GM12878 (cell line): ENCODE results near the gene PIP4K2A. TPM values are rescaled to one million over a fixed set of nuclear protein-coding genes. Genes with fewer than 3 reads are reported as not detected.

ENCODE experiments used
- ATF7 ChIP-seq: fragments of 450-650 bp; IDR thresholded peaks from 2 replicates; pipeline ENCODE4 v1.6.1; 2016; ENCODE audit warnings: low read depth, mild to moderate bottlenecking
- CHD4 ChIP-seq: fragments of 200-600 bp; sonication (generic); IDR thresholded peaks from 2 replicates; pipeline ENCODE4 v1.6.1; 2016; ENCODE audit warnings: mild to moderate bottlenecking
- E2F4 ChIP-seq: IDR thresholded peaks from 2 replicates; pipeline ENCODE4 v1.6.1; 2012; ENCODE audit warnings: low read depth, low read length, improper control_type of control experiment
- EZH2 ChIP-seq: IDR thresholded peaks from 2 replicates; pipeline ENCODE4 v1.6.1; 2012; ENCODE audit warnings: low read depth, mild to moderate bottlenecking, control low read depth, inconsistent platforms, low read length, borderline replicate concordance; ENCODE audit not compliant: control insufficient read depth
- IKZF1 ChIP-seq: fragments of 450-650 bp; conservative IDR thresholded peaks from 2 replicates; pipeline ENCODE4 v1.6.1; 2017; ENCODE audit warnings: antibody characterized with exemption, mild to moderate bottlenecking
- NBN ChIP-seq: fragments of 450-650 bp; IDR thresholded peaks from 2 replicates; pipeline ENCODE4 v1.6.1; 2016
- NFIC ChIP-seq: IDR thresholded peaks from 2 replicates; pipeline ENCODE4 v1.6.1; 2012; ENCODE audit warnings: low read depth, mild to moderate bottlenecking, inconsistent platforms, low read length, moderate library complexity
- NR2C2 ChIP-seq: IDR thresholded peaks from 2 replicates; pipeline ENCODE4 v1.6.1; 2011; ENCODE audit warnings: borderline replicate concordance, low read depth; ENCODE audit not compliant: control insufficient read depth, insufficient read length
- NRF1 ChIP-seq: conservative IDR thresholded peaks from 2 replicates; pipeline ENCODE4 v1.6.1; 2011; ENCODE audit warnings: mild to moderate bottlenecking, low read depth, low read length, improper control_type of control experiment
- PAX5 ChIP-seq: IDR thresholded peaks from 2 replicates; pipeline ENCODE4 v1.6.1; 2011; ENCODE audit warnings: low read depth, low read length, borderline replicate concordance
- PAX8 ChIP-seq: fragments of 450-650 bp; IDR thresholded peaks from 2 replicates; pipeline ENCODE4 v1.6.1; 2017; ENCODE audit warnings: mild to moderate bottlenecking, moderate library complexity
- POU2F2 ChIP-seq: IDR thresholded peaks from 3 replicates; pipeline ENCODE4 v1.6.1; 2011; ENCODE audit warnings: low read depth, mild to moderate bottlenecking, low read length, borderline replicate concordance
- RFX5 ChIP-seq: IDR thresholded peaks from 2 replicates; pipeline ENCODE4 v1.6.1; 2011; ENCODE audit warnings: low read depth, low read length, improper control_type of control experiment
- SMAD1 ChIP-seq: fragments of 450-650 bp; IDR thresholded peaks from 2 replicates; pipeline ENCODE4 v1.6.1; 2018; ENCODE audit warnings: mild to moderate bottlenecking, low read depth; ENCODE audit not compliant: partially characterized antibody
- SMARCA5 ChIP-seq: fragments of 450-650 bp; IDR thresholded peaks from 2 replicates; pipeline ENCODE4 v1.6.1; 2017; ENCODE audit warnings: mild to moderate bottlenecking
- TARDBP ChIP-seq: IDR thresholded peaks from 2 replicates; pipeline ENCODE4 v1.6.1; 2016; ENCODE audit warnings: borderline replicate concordance
- YY1 ChIP-seq: IDR thresholded peaks from 2 replicates; pipeline ENCODE4 v1.6.1; 2011; ENCODE audit warnings: low read depth, mild to moderate bottlenecking, low read length
- ZBED1 ChIP-seq: IDR thresholded peaks from 2 replicates; pipeline ENCODE4 v1.6.1; 2016; ENCODE audit warnings: borderline replicate concordance
- ZNF207 ChIP-seq: fragments of 450-650 bp; IDR thresholded peaks from 2 replicates; pipeline ENCODE4 v1.6.1; 2014; ENCODE audit warnings: antibody characterized with exemption, mild to moderate bottlenecking, borderline replicate concordance
- ZNF592 ChIP-seq: fragments of 450-650 bp; IDR thresholded peaks from 2 replicates; pipeline ENCODE4 v1.6.1; 2017; ENCODE audit warnings: mild to moderate bottlenecking, moderate library complexity
- ZNF622 ChIP-seq: fragments of 450-650 bp; IDR thresholded peaks from 2 replicates; pipeline ENCODE4 v1.6.1; 2017; ENCODE audit warnings: mild to moderate bottlenecking, inconsistent platforms
- ZSCAN29 ChIP-seq: fragments of 450-650 bp; IDR thresholded peaks from 2 replicates; pipeline ENCODE4 v1.6.1; 2017; ENCODE audit warnings: mild to moderate bottlenecking, moderate library complexity
- ZZZ3 ChIP-seq: IDR thresholded peaks from 2 replicates; pipeline ENCODE4 v1.6.1; 2011; ENCODE audit warnings: low read depth; ENCODE audit not compliant: control insufficient read depth, insufficient read length
- polyA plus RNA-seq, 11 experiments: library from polyadenylated mRNA; depleted of rRNA in 4 of 11; unstranded in 6 of 11; stranded (reverse) in 5 of 11; fragments of >200 nt; fragmentation: Nextera tagmentation in 4 of 11; fragmentation: Illumina TruSeq in 1 of 11; extraction: Ambion mirVana in 4 of 11; extraction: Trizol in 1 of 11; gene quantifications; 1 replicate in 1 of 11; 2 replicates in 10 of 11; pipeline versions ENCODE4 v1.2.1 to v1.2.3, GENCODE V29; 2011 to 2016; ENCODE audit warnings: inconsistent platforms in 2 of 11, missing spikeins in 2 of 11, low read depth in 1 of 11
- total RNA-seq, 4 experiments: library from RNA; depleted of rRNA in 3 of 4; stranded (reverse); fragments of >200 nt in 3 of 4; fragmentation: Illumina TruSeq in 1 of 4; extraction: Trizol in 1 of 4; gene quantifications; 2 replicates each; pipeline versions ENCODE4 v1.2.1 to v1.2.3, GENCODE V29; 2013 to 2021
- TF ChIP-seq, protein P1 (sequence below): fragments of 450-650 bp; IDR thresholded peaks from 2 replicates; pipeline ENCODE4 v1.6.1; 2017; ENCODE audit warnings: mild to moderate bottlenecking, moderate library complexity

The PIP4K2A gene
- total and polyA plus RNA-seq, 10 of the 15 experiments (the other 5 are each of a cell fraction or from before 2014, with no cell fraction given) = 54.3 to 139 (median 84.4) TPM

- TF ChIP-seq, protein P1, sequence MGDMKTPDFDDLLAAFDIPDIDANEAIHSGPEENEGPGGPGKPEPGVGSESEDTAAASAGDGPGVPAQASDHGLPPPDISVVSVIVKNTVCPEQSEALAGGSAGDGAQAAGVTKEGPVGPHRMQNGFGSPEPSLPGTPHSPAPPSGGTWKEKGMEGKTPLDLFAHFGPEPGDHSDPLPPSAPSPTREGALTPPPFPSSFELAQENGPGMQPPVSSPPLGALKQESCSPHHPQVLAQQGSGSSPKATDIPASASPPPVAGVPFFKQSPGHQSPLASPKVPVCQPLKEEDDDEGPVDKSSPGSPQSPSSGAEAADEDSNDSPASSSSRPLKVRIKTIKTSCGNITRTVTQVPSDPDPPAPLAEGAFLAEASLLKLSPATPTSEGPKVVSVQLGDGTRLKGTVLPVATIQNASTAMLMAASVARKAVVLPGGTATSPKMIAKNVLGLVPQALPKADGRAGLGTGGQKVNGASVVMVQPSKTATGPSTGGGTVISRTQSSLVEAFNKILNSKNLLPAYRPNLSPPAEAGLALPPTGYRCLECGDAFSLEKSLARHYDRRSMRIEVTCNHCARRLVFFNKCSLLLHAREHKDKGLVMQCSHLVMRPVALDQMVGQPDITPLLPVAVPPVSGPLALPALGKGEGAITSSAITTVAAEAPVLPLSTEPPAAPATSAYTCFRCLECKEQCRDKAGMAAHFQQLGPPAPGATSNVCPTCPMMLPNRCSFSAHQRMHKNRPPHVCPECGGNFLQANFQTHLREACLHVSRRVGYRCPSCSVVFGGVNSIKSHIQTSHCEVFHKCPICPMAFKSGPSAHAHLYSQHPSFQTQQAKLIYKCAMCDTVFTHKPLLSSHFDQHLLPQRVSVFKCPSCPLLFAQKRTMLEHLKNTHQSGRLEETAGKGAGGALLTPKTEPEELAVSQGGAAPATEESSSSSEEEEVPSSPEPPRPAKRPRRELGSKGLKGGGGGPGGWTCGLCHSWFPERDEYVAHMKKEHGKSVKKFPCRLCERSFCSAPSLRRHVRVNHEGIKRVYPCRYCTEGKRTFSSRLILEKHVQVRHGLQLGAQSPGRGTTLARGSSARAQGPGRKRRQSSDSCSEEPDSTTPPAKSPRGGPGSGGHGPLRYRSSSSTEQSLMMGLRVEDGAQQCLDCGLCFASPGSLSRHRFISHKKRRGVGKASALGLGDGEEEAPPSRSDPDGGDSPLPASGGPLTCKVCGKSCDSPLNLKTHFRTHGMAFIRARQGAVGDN = peak; percentile 83
- TF ChIP-seq ZNF622 = no peak
- TF ChIP-seq SMAD1 = no peak
- TF ChIP-seq EZH2 = no peak
- no peak for TF ChIP-seq ZSCAN29
- TF ChIP-seq NBN = peak; percentile 97
- no peak for TF ChIP-seq ZNF207
- TF ChIP-seq ZZZ3 = no peak
- no peak for TF ChIP-seq CHD4
- TF ChIP-seq TARDBP = no peak
- TF ChIP-seq PAX8 = no peak
- TF ChIP-seq POU2F2 = peak; percentile 88; the same call in 2 of the 3 replicates
- TF ChIP-seq NFIC = peak; percentile 87
- peak; percentile 89 for TF ChIP-seq ATF7
- no peak for TF ChIP-seq RFX5
- TF ChIP-seq SMARCA5 = peak; percentile 68
- no peak for TF ChIP-seq NRF1
- TF ChIP-seq IKZF1 = peak; percentile 87
- no peak for TF ChIP-seq E2F4
- TF ChIP-seq YY1 = peak; percentile 91
- TF ChIP-seq NR2C2 = no peak
- TF ChIP-seq ZNF592 = no peak
- TF ChIP-seq ZBED1 = peak; percentile 74; the same call in 1 of the 2 replicates
- TF ChIP-seq PAX5 = peak; percentile 92
Observed at GRCh38 chr10:22606164-22606614, 108.2 kb downstream of the PIP4K2A start (continued).
